Activated CD4-positive, alpha-beta T cell treated with anti-CD3 and anti-CD28 coated beads for 24 hours (primary cell): ENCODE results near the gene PCYT2.

Experiments used
- DNase-seq, 2 donors: peaks; one replicate each; pipeline ENCODE4 v3.0.0-alpha.2; 2020; ENCODE audit warnings: low read depth in 2 of 2

Gene PCYT2

GRCh38 chr17:81901167-81902022 is 9.8 kb downstream of the PCYT2 start:
- DNase-seq = no peak

- DNase-seq = no peak
Observed at GRCh38 chr17:81900181-81900820, 10.9 kb downstream of the PCYT2 start.

DNA sequence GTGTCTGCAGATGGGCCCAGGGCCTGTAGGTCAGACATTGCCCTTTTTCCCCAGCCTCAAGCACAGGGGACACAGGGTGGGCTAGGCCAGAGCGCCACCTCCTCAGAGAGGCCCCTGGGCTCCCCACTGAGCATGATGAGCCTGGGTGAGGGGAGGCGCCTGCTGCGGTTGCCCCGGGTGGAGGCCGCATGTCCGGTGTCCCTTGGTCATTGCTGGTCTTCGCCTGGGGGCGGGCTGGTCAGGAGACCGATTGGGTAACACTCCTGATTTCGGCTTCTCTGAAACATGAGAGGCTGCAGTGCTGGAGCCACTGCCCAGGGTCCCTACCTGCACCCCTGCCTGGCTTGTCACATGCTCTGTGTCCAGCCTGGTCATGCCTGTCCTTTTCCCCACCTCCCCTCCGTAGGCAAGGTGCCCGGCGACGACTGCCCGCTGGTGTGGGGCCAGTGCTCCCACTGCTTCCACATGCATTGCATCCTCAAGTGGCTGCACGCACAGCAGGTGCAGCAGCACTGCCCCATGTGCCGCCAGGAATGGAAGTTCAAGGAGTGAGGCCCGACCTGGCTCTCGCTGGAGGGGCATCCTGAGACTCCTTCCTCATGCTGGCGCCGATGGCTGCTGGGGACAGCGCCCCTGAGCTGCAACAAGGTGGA is 11.6 kb downstream of the PCYT2 start:
- no peak for DNase-seq

GRCh38 chr17:81898885-81899284 is 12.3 kb downstream of the PCYT2 start:
- no peak for DNase-seq

DNA sequence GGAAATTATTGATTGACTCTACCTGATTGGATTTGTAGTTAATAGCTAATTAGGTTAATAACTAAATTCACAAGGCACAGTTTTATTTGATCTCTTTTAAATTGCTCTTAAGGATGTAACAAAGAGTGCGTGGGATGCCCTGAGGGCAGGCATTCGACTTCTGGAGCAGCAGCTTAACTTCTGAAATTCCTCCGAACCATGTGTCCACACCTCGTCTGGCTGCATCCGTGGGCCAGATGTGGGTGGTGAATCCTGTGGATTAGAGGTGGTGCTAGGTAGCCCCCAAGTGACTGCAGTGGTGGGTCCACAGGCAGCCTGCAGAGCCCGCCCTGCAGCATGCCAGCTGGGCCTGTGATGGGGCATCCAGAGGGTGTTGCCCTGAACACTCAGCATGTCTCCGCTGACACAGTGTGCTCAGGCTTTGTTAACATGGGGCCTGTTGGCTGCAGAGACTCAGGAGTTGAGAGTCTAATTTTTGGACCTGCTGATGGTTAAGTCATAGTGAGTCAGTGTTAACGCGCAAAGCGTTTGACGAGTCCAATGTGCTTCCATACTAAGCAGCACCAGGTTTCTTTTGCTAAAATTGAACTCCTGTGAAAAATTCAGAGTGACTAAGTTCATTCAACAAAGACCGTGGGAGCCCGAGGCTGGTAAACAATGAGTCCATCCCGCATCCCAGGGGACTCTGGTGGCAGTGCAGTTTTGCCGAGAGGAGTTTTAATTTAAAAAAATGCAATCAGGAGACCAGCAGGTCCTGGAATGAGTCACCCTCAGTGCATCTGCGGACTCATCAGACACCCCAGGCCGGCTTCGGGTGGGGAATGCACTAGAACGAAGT is 13.0 kb downstream of the PCYT2 start:
- no peak for DNase-seq

- no peak for DNase-seq
Observed at GRCh38 chr17:81895400-81895799, 15.8 kb downstream of the PCYT2 start.

- DNase-seq = no peak
Observed at GRCh38 chr17:81891303-81891552, 20.0 kb downstream of the PCYT2 start.

- no peak for DNase-seq
Observed at GRCh38 chr17:81890447-81891302, 20.5 kb downstream of the PCYT2 start.

DNA sequence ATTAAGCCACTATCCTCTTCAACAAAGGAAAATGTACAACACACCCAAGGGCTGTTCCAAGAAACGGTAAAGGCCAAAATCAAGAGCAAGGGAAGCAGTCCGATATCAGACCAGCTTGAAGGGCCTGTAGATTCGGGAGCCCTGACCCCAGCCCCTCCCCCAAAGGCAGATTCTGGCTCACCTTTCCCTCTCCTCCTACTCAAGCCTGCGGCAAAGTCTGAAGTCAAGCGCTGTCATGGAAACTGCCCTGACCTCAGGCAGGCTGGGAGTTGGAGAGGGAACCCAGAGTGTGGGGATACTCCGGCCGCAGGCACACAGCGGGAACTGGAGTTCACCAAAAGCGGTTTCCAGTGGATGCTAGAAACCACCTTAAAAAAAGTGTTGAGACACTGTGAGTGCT is 21.6 kb downstream of the PCYT2 start:
- DNase-seq = no peak

DNA sequence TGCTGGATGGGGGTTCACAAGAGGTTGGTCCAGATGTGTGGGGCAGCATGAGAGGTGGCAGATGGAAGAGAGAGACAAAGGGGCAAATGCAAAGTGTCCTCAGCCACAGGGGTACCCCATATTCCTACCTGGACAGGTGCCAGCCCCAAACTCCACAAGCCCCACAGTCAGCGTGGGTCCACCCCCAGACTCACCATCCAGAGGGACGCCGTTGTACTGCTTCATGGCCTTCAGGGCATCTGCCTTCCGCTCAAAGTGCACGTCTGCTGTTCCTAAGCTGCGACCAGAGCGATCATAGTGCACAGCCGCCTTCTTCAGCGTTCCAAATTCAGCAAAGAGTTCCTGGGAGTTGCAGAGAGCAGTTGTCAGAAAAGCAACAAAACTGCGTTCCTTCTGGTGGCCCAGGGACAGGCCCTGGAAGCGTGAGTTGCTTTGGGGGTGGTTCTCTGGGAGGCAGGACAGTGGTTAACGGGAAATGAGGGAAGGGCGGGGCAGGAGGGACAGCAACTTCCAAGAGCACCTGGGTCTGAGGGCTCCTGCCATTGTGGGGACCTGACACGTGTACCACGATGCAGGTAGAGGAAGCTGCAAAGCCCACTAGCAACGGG is 22.1 kb downstream of the PCYT2 start:
- DNase-seq = no peak

DNA sequence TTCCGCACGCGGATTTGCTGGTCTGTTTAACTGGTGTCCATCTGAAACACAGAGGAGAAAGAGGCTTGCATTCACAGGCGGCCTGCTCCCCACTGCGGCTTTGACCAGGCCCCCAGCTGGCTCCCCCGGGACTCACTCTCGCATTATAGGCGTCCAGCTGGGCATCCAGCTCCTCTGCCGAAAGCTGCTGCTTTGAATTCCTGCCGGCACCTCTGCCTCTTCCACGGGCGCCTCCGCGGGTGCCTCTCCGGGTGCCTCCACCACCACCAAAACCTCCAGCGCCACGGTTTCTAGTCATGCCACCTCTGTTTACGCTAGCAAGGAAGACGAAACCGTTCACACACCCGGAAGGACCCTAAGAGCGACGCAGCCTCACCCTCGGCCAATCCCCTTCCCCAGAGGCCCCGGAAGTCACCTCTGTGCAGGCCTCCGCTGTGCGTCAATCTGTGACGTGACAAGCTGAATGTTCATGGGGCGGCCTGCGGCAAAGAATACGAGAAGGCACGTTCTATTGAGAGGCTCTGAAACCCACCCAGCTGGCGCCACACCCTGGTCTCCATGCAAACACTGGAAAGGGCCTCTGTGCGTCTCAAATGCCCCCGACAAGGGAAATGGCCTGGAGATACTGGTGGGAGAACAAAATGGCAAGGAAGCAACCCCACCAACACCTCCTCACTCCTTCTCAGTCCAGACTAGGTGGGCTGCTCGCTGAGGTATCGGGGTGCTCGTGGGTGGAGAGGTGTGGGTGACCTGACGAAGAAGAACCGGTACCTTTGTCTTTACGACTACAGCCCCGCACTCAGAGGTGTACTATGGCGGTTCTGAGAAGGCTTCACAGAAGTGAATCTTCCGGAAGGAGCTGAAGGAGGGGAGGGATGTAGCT is 22.9 kb downstream of the PCYT2 start:
- no peak for DNase-seq

GRCh38 chr17:81885869-81886548 is 25.2 kb downstream of the PCYT2 start:
- DNase-seq = no peak

DNA sequence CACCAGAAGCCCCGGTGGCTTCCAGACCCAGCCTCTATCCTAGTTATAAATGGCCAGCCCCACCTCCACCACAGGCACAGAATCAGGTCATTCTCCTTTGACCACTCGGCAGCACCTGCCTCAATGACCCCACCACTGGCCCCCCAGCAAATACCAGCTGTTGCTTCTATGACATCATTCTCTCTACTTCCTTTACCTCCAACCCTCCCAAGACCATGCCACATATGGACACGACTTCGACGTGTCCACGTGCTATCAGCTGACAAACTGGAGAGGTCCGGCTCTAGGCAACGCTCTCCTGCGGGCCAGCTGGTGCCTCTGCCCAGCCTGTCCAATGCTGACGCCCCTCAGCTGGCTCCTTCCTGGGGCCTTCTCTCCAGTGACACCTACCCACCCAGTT is 25.7 kb downstream of the PCYT2 start:
- DNase-seq = no peak

DNA sequence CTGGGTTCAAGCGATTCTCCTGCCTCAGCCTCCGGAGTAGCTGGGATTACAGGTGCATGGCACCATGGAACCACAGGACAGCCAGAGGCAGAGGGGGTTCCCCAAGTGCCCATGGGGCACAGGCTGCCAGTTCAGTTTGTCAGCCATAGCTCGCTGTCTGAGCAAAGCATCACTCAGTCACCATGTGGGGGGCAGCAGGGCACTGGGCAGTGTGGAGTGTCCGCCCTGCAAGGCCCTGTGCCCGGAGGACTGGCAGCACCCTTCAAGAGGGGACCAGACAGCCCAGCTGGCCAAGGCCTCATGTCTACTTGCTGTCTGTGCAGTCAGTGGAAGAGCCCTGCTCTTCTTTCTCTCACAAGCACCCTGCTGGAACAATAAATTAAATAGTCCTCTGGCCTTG is 26.2 kb downstream of the PCYT2 start:
- DNase-seq = no peak

DNA sequence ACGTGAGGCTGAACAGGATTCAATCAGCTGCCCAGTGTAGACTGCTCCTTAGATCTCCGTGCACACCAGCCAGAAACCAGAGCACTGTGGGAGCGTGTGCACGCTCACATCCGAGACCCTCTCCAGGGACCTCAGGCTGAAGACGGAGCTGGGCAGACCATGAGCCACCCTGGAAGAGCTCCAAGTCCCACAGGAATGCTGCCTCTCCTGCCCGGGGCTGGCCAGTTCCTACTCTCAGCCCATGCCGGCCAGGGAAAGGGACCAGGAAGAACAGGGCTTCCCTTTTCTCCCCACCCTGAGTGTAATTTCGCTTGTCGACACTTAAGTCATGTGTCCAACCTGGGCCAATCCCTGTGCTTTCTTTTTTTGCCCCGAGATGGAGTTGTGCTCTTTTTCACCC is 26.7 kb downstream of the PCYT2 start:
- DNase-seq = no peak

DNA sequence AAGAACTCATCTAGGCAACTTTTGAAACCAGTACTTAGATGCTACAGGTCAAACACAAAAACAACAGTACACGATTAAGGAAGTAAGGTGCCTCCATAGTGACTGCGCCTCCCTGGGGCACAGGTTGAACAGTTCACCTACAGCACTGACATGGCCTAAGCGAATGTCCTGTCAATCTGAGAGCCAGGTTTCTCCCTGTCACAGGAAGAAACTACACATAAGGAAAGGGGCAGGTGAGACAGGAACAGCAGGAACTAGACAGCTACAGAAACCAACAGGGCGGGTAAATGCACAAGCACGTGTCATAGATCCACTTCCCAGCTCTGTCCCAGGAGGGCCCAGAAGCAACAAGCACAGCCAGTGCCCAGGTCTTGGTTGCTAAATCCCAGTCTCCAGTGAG is 32.1 kb downstream of the PCYT2 start:
- DNase-seq = no peak

DNA sequence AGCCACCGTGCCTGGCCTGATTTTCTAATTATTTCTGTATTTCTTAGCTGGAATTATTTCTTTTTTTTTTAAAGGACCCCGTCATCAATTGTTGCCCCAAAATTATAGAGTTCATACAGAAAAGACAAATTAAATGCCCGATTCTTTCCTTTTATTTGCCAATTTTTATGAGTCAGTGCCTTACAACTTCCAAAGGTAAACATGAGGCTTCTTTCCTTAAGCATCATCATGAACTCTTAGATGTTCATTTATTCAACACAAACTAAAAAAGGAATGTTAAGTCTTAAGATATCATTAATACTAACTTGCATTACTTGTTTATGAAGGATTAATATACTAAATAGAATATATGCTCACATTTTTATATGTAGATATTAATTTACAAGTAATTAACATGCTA is 32.9 kb downstream of the PCYT2 start:
- DNase-seq = no peak

- DNase-seq = no peak
Observed at GRCh38 chr17:81877569-81877968, 33.6 kb downstream of the PCYT2 start.
